RPMI8226 (cell line): ENCODE data around the gene FUCA1.

Experiments used
- DNase-seq: peaks from one replicate; pipeline ENCODE4 v3.0.0-alpha.2; 2015

Gene FUCA1

GRCh38 chr1:23799570-23800399 is 68.3 kb downstream of the FUCA1 start:
- peak; percentile 43 for DNase-seq

- DNase-seq: no peak
Observed at GRCh38 chr1:23799255-23799569, 68.9 kb downstream of the FUCA1 start.

GRCh38 chr1:23798662-23799142 is 69.4 kb downstream of the FUCA1 start:
- no peak for DNase-seq

GRCh38 chr1:23797478-23798448 is 70.3 kb downstream of the FUCA1 start:
- no peak for DNase-seq

- no peak for DNase-seq
Observed at GRCh38 chr1:23796466-23797271, 71.4 kb downstream of the FUCA1 start.

- no peak for DNase-seq
Observed at GRCh38 chr1:23795676-23796465, 72.2 kb downstream of the FUCA1 start.
